OCI-LY7 (cell line): ENCODE results near the gene HDAC4. TPM values are rescaled to one million over a fixed set of nuclear protein-coding genes. Genes with fewer than 3 reads are reported as not detected.

ENCODE experiments used
- BruUV-seq: library from RNA; stranded (reverse); fragments of 400-500 nt; replicated peaks from 2 replicates; lab custom pipeline; 2021; lab: Mats Ljungman, UMichigan
- CTCF ChIA-PET: fragments of 300-600 bp; sonication (Branson Sonifier 250); formaldehyde crosslinking; loops from one replicate; lab custom pipeline; 2022; ENCODE audit warnings: antibody characterized with exemption; ENCODE audit not compliant: unreplicated experiment; lab: Charles Lee
- POLR2A ChIA-PET: fragments of 300-600 bp; sonication (Branson Sonifier 250); formaldehyde crosslinking; loops from one replicate; lab custom pipeline; 2022; ENCODE audit warnings: antibody characterized with exemption; lab: Charles Lee
- DNase-seq: peaks from one replicate; pipeline ENCODE4 v3.0.0-alpha.2; 2015; ENCODE audit warnings: low spot score
- H2AFZ ChIP-seq: fragments of 200-600 bp; sonication (generic), shearing (Covaris generic); 2 replicates; pipeline ENCODE4 v1.6.1; 2014; ENCODE audit warnings: mild to moderate bottlenecking, antibody characterized with exemption, low read length, moderate library complexity
- H3K27ac ChIP-seq: fragments of 200-600 bp; sonication (generic); 2 replicates; pipeline ENCODE4 v1.5.1; 2014; ENCODE audit warnings: mixed run types, low read depth, mild to moderate bottlenecking, moderate library complexity, low read length, inconsistent platforms; ENCODE audit not compliant: poor library complexity, severe bottlenecking
- H3K36me3 ChIP-seq: fragments of 200-600 bp; sonication (generic); 2 replicates; pipeline ENCODE4 v1.6.1; 2014; ENCODE audit warnings: mild to moderate bottlenecking, antibody characterized with exemption, low read length, moderate library complexity, mixed read lengths; ENCODE audit not compliant: insufficient read depth
- H3K4me1 ChIP-seq: fragments of 200-600 bp; sonication (generic); 2 replicates; pipeline ENCODE4 v1.5.1; 2014; ENCODE audit warnings: mild to moderate bottlenecking, low read length; ENCODE audit not compliant: insufficient read depth, poor library complexity, severe bottlenecking
- H3K4me2 ChIP-seq: fragments of 200-600 bp; sonication (generic); 2 replicates; pipeline ENCODE4 v1.6.1; 2014; ENCODE audit warnings: mild to moderate bottlenecking, low read length
- H3K4me3 ChIP-seq: fragments of 200-600 bp; sonication (generic); 2 replicates; pipeline ENCODE4 v1.5.1; 2014; ENCODE audit warnings: mild to moderate bottlenecking, low read depth, low read length; ENCODE audit not compliant: poor library complexity, severe bottlenecking
- H3K79me2 ChIP-seq: fragments of 200-600 bp; sonication (generic); 2 replicates; pipeline ENCODE4 v1.6.1; 2016; ENCODE audit warnings: low read depth, mild to moderate bottlenecking, low read length, moderate library complexity, mixed read lengths; ENCODE audit not compliant: insufficient read depth
- H3K9me2 ChIP-seq: fragments of 200-600 bp; sonication (generic); 2 replicates; pipeline ENCODE4 v1.6.1; 2016; ENCODE audit warnings: mild to moderate bottlenecking, low read length, mixed read lengths; ENCODE audit not compliant: insufficient read depth
- H3K9me3 ChIP-seq: fragments of 200-600 bp; sonication (generic); 2 replicates; pipeline ENCODE4 v1.6.1; 2014; ENCODE audit warnings: mild to moderate bottlenecking, mixed run types, low read length, mixed read lengths
- H4K20me1 ChIP-seq: fragments of 200-600 bp; sonication (generic); 2 replicates; pipeline ENCODE4 v1.6.1; 2014; ENCODE audit warnings: mild to moderate bottlenecking, antibody characterized with exemption, low read length, moderate library complexity, mixed read lengths; ENCODE audit not compliant: insufficient read depth
- EZH2phosphoT487 ChIP-seq: fragments of 200-600 bp; sonication (generic); IDR thresholded peaks from 2 replicates; pipeline ENCODE4 v1.6.1; 2018; ENCODE audit warnings: low read depth, borderline replicate concordance, mild to moderate bottlenecking, mixed run types, antibody characterized with exemption, low read length, moderate library complexity, mixed read lengths
- intact Hi-C: fragments of 100-400 bp; cut with micrococcal nuclease; formaldehyde crosslinking; loops from one replicate; pipeline ENCODE4 v1.10.0; 2022; ENCODE audit not compliant: unreplicated experiment
- total RNA-seq, 2 experiments: library from RNA; depleted of rRNA in 1 of 2; stranded (reverse); fragments of >200 nt in 1 of 2; shearing (Covaris generic) in 1 of 2; gene quantifications; 2 replicates each; pipeline ENCODE4 v1.2.3, GENCODE V29; 2014 to 2022
- TF ChIP-seq, protein P1 (sequence below): fragments of 200-600 bp; sonication (generic); conservative IDR thresholded peaks from 2 replicates; pipeline ENCODE4 v1.5.1; 2014; ENCODE audit warnings: mild to moderate bottlenecking, antibody characterized with exemption, low read length, moderate library complexity, mixed read lengths

The HDAC4 gene
- total RNA-seq, 2 experiments from 2014 or later = 10.2 to 20.6 TPM

DNA sequence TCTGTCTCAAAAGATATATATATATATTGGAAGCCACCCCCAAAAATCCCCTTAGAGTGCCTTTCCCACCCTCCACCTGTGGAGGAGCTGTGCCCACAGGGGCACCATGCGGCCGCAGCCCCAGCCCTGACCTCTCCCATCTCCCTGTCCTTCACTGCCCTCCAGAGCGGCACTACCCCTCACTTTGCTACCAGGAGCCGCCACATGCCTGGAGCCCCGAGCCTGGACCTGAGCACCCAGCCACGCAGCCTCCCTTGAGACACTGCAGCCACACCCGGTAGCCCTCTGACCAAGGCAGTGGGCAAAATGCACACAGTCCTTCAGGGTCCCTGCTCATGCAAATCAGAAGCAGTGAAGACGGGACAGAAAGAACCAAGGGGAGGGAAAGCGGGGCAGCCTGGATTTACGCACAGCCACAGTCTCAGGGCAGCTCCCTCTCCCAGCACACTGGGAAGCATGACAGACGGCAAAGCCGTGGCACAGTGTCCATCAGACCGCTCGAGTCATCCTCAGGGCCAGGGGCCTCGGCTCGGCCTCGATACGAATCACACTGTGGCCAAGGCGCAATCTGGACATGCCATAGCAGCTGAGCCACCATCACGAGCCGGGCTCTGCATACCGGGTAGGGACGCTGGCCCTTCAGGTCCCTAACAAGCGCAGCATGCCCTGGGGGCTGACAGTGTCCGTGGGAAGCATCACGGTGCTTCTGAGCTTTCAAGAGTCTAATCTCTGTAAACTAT, 10.1 kb downstream of the HDAC4 start:
- H3K79me2 ChIP-seq = no peaks in the 10 kb centered on the region
- H3K9me3 ChIP-seq = no peaks in the 10 kb centered on the region
- ChIA-PET POLR2A (no interaction called here), CTCF (no interaction called here)
- no peak overlapping the region for H3K4me3 ChIP-seq
- intact Hi-C loops = no loop called here
- H4K20me1 ChIP-seq = no peaks in the 10 kb centered on the region; the same call in 1 of the 2 replicates
- BruUV-seq = no TSS peak
- no peak overlapping the region for H3K4me2 ChIP-seq
- H2AFZ ChIP-seq = no peak overlapping the region
- no peaks in the 10 kb centered on the region for H3K9me2 ChIP-seq
- TF ChIP-seq, protein P1, sequence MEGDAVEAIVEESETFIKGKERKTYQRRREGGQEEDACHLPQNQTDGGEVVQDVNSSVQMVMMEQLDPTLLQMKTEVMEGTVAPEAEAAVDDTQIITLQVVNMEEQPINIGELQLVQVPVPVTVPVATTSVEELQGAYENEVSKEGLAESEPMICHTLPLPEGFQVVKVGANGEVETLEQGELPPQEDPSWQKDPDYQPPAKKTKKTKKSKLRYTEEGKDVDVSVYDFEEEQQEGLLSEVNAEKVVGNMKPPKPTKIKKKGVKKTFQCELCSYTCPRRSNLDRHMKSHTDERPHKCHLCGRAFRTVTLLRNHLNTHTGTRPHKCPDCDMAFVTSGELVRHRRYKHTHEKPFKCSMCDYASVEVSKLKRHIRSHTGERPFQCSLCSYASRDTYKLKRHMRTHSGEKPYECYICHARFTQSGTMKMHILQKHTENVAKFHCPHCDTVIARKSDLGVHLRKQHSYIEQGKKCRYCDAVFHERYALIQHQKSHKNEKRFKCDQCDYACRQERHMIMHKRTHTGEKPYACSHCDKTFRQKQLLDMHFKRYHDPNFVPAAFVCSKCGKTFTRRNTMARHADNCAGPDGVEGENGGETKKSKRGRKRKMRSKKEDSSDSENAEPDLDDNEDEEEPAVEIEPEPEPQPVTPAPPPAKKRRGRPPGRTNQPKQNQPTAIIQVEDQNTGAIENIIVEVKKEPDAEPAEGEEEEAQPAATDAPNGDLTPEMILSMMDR = no peak
- no peak for TF ChIP-seq EZH2phosphoT487
- DNase-seq = no peak
- no peak overlapping the region for H3K27ac ChIP-seq
- H3K4me1 ChIP-seq = no peaks in the 10 kb centered on the region
- no peaks in the 10 kb centered on the region for H3K36me3 ChIP-seq

DNA sequence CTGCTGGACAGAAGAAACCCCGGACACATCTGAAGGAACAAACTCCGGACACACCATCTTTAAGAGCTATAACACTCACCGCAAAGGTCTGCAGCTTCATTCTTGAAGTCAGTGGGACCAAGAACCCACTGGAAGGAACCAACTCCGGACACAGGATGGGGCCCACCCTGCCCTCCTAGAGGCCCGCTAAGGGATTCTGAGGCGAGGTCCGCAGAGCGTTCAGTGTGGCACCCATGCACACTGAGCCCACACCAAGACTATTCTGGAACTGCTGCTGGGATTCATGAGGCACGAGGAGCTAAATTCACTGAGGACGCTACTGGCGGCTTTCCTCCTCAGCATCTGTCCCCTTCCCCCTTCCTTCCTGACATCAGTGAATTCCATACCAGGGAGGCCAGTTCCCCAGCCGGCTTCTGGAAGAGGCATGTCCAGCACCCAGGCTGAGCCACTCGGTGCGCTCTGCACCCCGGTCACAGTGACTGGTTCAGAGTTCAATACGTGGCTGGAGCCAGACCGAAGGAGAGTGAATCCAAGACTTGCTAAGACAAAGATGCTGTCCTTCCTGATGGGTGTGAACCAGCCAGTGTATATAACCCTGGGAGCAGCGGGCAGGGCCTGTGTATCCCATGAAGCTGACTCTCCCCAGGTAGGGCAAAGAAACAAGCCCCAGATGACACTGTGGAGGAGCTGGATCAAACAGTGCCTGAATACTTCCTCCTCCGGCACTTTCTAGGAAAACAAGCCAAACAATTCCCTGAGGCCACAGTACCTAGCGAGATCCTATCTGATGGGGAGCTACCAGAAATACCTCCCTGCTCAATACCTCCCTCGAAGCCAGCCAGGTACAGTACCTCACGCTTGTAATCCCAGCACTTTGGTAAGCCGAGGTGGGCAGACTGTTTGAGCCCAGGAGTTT, 11.1 kb downstream of the HDAC4 start:
- Histone ChIP-seq H3K79me2 (no peaks in the 10 kb centered on the region), H3K9me2 (no peaks in the 10 kb centered on the region), H3K9me3 (no peaks in the 10 kb centered on the region), H3K27ac (no peak overlapping the region), H2AFZ (no peak overlapping the region), H3K4me1 (no peaks in the 10 kb centered on the region), H3K4me3 (no peak overlapping the region), H3K36me3 (no peaks in the 10 kb centered on the region), H3K4me2 (no peak overlapping the region), H4K20me1 (no peaks in the 10 kb centered on the region; the same call in 1 of the 2 replicates)
- CTCF ChIA-PET = no interaction called here
- intact Hi-C loops = no loop called here
- no TSS peak for BruUV-seq
- POLR2A ChIA-PET = no interaction called here
- DNase-seq = no peak
- no peak for TF ChIP-seq EZH2phosphoT487
- TF ChIP-seq, protein P1 = no peak
